Measurements from ENCODE around the gene IGSF3. TPM values are rescaled to one million over a fixed set of nuclear protein-coding genes. Genes with fewer than 3 reads are reported as not detected.

The IGSF3 gene
- total RNA-seq = under 1 TPM; 0.70 to 0.92 TPM

DNA sequence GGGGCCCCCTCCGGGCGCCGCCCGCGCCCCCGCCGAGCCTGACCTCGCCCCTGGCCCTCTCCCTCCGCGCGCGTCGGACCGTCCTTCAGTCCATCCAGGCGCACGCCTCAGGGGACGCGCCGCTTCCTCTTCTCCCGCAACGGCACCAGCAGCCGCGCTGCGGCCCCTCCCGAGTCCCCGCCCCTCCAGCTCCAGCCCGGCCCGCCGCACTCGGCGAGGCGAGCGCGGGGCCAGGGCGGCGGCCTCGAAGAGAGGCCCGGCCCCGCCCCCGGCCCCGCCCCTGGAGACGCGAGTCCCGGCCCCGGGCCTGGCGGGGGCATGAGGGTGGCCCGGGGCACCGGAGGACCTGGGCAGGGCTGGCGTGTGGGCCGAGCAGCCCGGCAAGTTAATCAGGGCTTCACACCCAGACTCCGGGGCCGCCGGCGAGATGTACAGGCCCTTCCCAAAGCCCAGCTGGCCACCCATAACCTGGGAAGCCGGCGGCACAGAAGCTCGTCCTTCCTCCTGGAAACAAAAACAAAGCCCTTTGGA, at the start of gene IGSF3:
Gene IGSF3, minus strand, starts transcription at position 159 of the 531 bp plus-strand sequence. CDS start 1,407 bp downstream, outside the sequence.
- Mint-ChIP-seq H3K36me3 (no peaks in the 10 kb centered on the region), H3K27me3 (peaks cover 77% of the 10 kb centered on the region), H3K27ac (no peak within 1 kb of the TSS), H3K9me3 (no peaks in the 10 kb centered on the region), H3K4me3 (peak within 1 kb of the TSS; percentile 63), H3K4me1 (peaks cover 16% of the 10 kb centered on the region)
- DNase-seq = peak; percentile 53

GRCh38 chr1:116717318-116717717, 49.8 kb upstream of the IGSF3 start:
- Mint-ChIP-seq H3K27ac (no peak overlapping the region), H3K4me3 (no peak overlapping the region), H3K27me3 (peaks cover 8% of the 10 kb centered on the region), H3K36me3 (no peaks in the 10 kb centered on the region), H3K9me3 (no peaks in the 10 kb centered on the region), H3K4me1 (peaks cover 5% of the 10 kb centered on the region)
- no peak for DNase-seq

- H3K4me1 Mint-ChIP-seq = peaks cover 9% of the 10 kb centered on the region
- no peak overlapping the region for H3K4me3 Mint-ChIP-seq
- no peaks in the 10 kb centered on the region for H3K9me3 Mint-ChIP-seq
- no peaks in the 10 kb centered on the region for H3K36me3 Mint-ChIP-seq
- no peak overlapping the region for H3K27ac Mint-ChIP-seq
- DNase-seq = no peak
- peaks cover 8% of the 10 kb centered on the region for H3K27me3 Mint-ChIP-seq
Observed at GRCh38 chr1:116716391-116716790, 48.9 kb upstream of the IGSF3 start.

GRCh38 chr1:116713474-116713873, 45.9 kb upstream of the IGSF3 start:
- H3K27me3 Mint-ChIP-seq = peaks cover 8% of the 10 kb centered on the region
- no peak for DNase-seq
- H3K27ac Mint-ChIP-seq = no peak overlapping the region
- no peak overlapping the region for H3K4me3 Mint-ChIP-seq
- no peaks in the 10 kb centered on the region for H3K9me3 Mint-ChIP-seq
- H3K36me3 Mint-ChIP-seq = no peaks in the 10 kb centered on the region
- peaks cover 9% of the 10 kb centered on the region for H3K4me1 Mint-ChIP-seq

- no peaks in the 10 kb centered on the region for H3K9me3 Mint-ChIP-seq
- H3K4me3 Mint-ChIP-seq = no peak overlapping the region
- H3K36me3 Mint-ChIP-seq = no peaks in the 10 kb centered on the region
- no peak overlapping the region for H3K27ac Mint-ChIP-seq
- peaks cover 9% of the 10 kb centered on the region for H3K4me1 Mint-ChIP-seq
- peaks cover 11% of the 10 kb centered on the region for H3K27me3 Mint-ChIP-seq
- no peak for DNase-seq
Observed at GRCh38 chr1:116712510-116712909, 45.0 kb upstream of the IGSF3 start.

- peak; percentile 9 for DNase-seq
- peaks cover 2% of the 10 kb centered on the region for H3K9me3 Mint-ChIP-seq
- no peak overlapping the region for H3K27ac Mint-ChIP-seq
- H3K36me3 Mint-ChIP-seq = no peaks in the 10 kb centered on the region
- no peak overlapping the region for H3K4me3 Mint-ChIP-seq
- H3K4me1 Mint-ChIP-seq = peaks cover 9% of the 10 kb centered on the region
- H3K27me3 Mint-ChIP-seq = peaks cover 9% of the 10 kb centered on the region
Observed at GRCh38 chr1:116711263-116711840, 43.8 kb upstream of the IGSF3 start.

- Mint-ChIP-seq H3K27ac (no peak overlapping the region), H3K4me1 (peaks cover 9% of the 10 kb centered on the region), H3K27me3 (peaks cover 9% of the 10 kb centered on the region), H3K4me3 (no peak overlapping the region), H3K36me3 (no peaks in the 10 kb centered on the region), H3K9me3 (peaks cover 2% of the 10 kb centered on the region)
- no peak for DNase-seq
Observed at GRCh38 chr1:116710420-116711262, 43.1 kb upstream of the IGSF3 start.

- peaks cover 2% of the 10 kb centered on the region for H3K9me3 Mint-ChIP-seq
- H3K36me3 Mint-ChIP-seq = no peaks in the 10 kb centered on the region
- no peak for DNase-seq
- H3K27ac Mint-ChIP-seq = no peak overlapping the region
- no peak overlapping the region for H3K4me3 Mint-ChIP-seq
- peaks cover 9% of the 10 kb centered on the region for H3K27me3 Mint-ChIP-seq
- H3K4me1 Mint-ChIP-seq = peaks cover 10% of the 10 kb centered on the region
Observed at GRCh38 chr1:116709666-116710167, 42.2 kb upstream of the IGSF3 start.

- Mint-ChIP-seq H3K36me3 (no peaks in the 10 kb centered on the region), H3K4me1 (peaks cover 13% of the 10 kb centered on the region), H3K4me3 (no peak overlapping the region), H3K9me3 (peaks cover 2% of the 10 kb centered on the region), H3K27ac (no peak overlapping the region), H3K27me3 (peaks cover 9% of the 10 kb centered on the region)
- no peak for DNase-seq
Observed at GRCh38 chr1:116708255-116708900, 40.8 kb upstream of the IGSF3 start.

DNA sequence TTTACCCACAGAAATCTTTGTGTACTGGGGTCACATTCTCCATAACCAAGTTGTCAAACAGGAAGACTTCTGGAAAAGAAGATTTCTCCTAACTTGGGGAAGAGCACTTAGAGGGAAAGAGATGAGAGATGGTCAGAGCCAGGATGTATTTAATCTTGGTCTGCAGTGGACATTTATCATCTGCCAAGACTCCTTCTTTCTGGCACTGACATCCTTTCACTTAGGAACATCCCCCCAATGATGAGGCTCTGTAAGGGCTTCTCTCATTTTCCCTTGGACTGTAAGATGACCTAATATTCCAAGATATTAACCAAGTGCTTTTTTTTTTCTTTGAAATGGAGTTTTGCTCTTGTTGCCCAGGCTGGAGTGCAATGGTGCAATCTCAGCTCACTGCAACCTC, 39.3 kb upstream of the IGSF3 start:
- Mint-ChIP-seq H3K4me3 (no peak overlapping the region), H3K9me3 (peaks cover 5% of the 10 kb centered on the region)

GRCh38 chr1:116706123-116706522, 38.6 kb upstream of the IGSF3 start:
- Mint-ChIP-seq H3K4me3 (no peak overlapping the region), H3K27me3 (peaks cover 9% of the 10 kb centered on the region), H3K36me3 (peaks cover 2% of the 10 kb centered on the region), H3K4me1 (peaks cover 4% of the 10 kb centered on the region), H3K27ac (no peak overlapping the region), H3K9me3 (peaks cover 8% of the 10 kb centered on the region)
- DNase-seq = no peak

More for the DNA sequence above, 39.3 kb upstream of the IGSF3 start:
- Mint-ChIP-seq H3K36me3 (peaks cover 2% of the 10 kb centered on the region), H3K4me1 (peaks cover 4% of the 10 kb centered on the region), H3K27me3 (peaks cover 9% of the 10 kb centered on the region), H3K27ac (no peak overlapping the region)
- DNase-seq = no peak

GRCh38 chr1:116704278-116704677, 36.7 kb upstream of the IGSF3 start:
- DNase-seq = no peak
- peaks cover 9% of the 10 kb centered on the region for H3K27me3 Mint-ChIP-seq
- no peak overlapping the region for H3K27ac Mint-ChIP-seq
- H3K9me3 Mint-ChIP-seq = peaks cover 8% of the 10 kb centered on the region
- H3K4me3 Mint-ChIP-seq = no peak overlapping the region
- peaks cover 4% of the 10 kb centered on the region for H3K4me1 Mint-ChIP-seq
- H3K36me3 Mint-ChIP-seq = peaks cover 2% of the 10 kb centered on the region

- H3K9me3 Mint-ChIP-seq = peaks cover 6% of the 10 kb centered on the region
- no peak overlapping the region for H3K27ac Mint-ChIP-seq
- DNase-seq = no peak
- no peak overlapping the region for H3K4me3 Mint-ChIP-seq
- peaks cover 1% of the 10 kb centered on the region for H3K4me1 Mint-ChIP-seq
- no peaks in the 10 kb centered on the region for H3K27me3 Mint-ChIP-seq
- H3K36me3 Mint-ChIP-seq = peaks cover 2% of the 10 kb centered on the region
Observed at GRCh38 chr1:116699605-116700004, 32.1 kb upstream of the IGSF3 start.

GRCh38 chr1:116698244-116698595, 30.7 kb upstream of the IGSF3 start:
- no peak overlapping the region for H3K4me3 Mint-ChIP-seq
- H3K27ac Mint-ChIP-seq = no peak overlapping the region
- peaks cover 6% of the 10 kb centered on the region for H3K9me3 Mint-ChIP-seq
- DNase-seq = no peak
- peaks cover 2% of the 10 kb centered on the region for H3K36me3 Mint-ChIP-seq
- no peaks in the 10 kb centered on the region for H3K4me1 Mint-ChIP-seq
- no peaks in the 10 kb centered on the region for H3K27me3 Mint-ChIP-seq
